PFSK-1 (cell line): ENCODE data around the gene SAP30L.

ENCODE experiments used
- FOXP2 ChIP-seq: optimal IDR thresholded peaks from 2 replicates; pipeline ENCODE3; 2011; ENCODE audit warnings: borderline replicate concordance, control low read depth, inconsistent platforms; ENCODE audit not compliant: insufficient read depth; ENCODE audit errors: extremely low read length, extremely low read depth
- POLR2AphosphoS5 ChIP-seq: IDR thresholded peaks from 2 replicates; pipeline ENCODE4 v1.6.1; 2012; ENCODE audit warnings: low read depth, mild to moderate bottlenecking, control low read depth, low read length, moderate library complexity
- SIN3A ChIP-seq: IDR thresholded peaks from 2 replicates; pipeline ENCODE4 v1.6.1; 2012; ENCODE audit warnings: mild to moderate bottlenecking, low read length, moderate library complexity, borderline replicate concordance; ENCODE audit not compliant: insufficient read depth
- TAF1 ChIP-seq: IDR thresholded peaks from 2 replicates; pipeline ENCODE4 v1.6.1; 2012; ENCODE audit warnings: low read length, control low read depth, borderline replicate concordance; ENCODE audit not compliant: insufficient read depth
- TF ChIP-seq, protein P1 (sequence below), 2 experiments: IDR thresholded peaks; 2 replicates each; pipeline versions ENCODE4 v1.6.1 to v1.8.0; 2011 to 2012; ENCODE audit warnings: low read depth in 2 of 2, low read length in 2 of 2, control low read depth in 1 of 2, inconsistent platforms in 1 of 2, mild to moderate bottlenecking in 1 of 2, moderate library complexity in 1 of 2; ENCODE audit not compliant: insufficient read depth in 1 of 2

The SAP30L gene

DNA sequence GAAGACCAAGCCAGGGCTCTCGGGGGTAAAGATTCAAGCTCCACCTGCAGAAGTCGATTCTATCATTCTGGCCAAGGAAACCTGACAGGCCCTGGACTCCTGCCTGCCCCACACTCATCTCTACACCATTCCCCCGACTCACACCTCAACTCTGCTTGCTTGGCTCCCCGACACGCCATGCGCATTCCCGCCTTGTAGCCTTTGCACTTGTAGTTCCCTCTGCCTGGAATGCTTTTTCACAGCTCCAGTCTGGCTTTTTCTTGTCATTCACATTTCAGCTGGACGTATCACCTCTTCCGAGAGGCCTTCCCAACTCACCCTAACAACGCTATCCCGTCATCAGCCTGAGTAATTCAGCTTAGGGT is 60.9 kb downstream of the SAP30L start:
- TF ChIP-seq POLR2AphosphoS5 = no peak
- no peak for TF ChIP-seq SIN3A
- no peak for TF ChIP-seq TAF1
- TF ChIP-seq, protein P1, sequence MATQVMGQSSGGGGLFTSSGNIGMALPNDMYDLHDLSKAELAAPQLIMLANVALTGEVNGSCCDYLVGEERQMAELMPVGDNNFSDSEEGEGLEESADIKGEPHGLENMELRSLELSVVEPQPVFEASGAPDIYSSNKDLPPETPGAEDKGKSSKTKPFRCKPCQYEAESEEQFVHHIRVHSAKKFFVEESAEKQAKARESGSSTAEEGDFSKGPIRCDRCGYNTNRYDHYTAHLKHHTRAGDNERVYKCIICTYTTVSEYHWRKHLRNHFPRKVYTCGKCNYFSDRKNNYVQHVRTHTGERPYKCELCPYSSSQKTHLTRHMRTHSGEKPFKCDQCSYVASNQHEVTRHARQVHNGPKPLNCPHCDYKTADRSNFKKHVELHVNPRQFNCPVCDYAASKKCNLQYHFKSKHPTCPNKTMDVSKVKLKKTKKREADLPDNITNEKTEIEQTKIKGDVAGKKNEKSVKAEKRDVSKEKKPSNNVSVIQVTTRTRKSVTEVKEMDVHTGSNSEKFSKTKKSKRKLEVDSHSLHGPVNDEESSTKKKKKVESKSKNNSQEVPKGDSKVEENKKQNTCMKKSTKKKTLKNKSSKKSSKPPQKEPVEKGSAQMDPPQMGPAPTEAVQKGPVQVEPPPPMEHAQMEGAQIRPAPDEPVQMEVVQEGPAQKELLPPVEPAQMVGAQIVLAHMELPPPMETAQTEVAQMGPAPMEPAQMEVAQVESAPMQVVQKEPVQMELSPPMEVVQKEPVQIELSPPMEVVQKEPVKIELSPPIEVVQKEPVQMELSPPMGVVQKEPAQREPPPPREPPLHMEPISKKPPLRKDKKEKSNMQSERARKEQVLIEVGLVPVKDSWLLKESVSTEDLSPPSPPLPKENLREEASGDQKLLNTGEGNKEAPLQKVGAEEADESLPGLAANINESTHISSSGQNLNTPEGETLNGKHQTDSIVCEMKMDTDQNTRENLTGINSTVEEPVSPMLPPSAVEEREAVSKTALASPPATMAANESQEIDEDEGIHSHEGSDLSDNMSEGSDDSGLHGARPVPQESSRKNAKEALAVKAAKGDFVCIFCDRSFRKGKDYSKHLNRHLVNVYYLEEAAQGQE (IDR thresholded peaks at IDR 0.05; ENCODE audit: insufficient read depth in 1 of 2, low read depth in 2 of 2, low read length in 2 of 2) = no peak
- TF ChIP-seq FOXP2 = no peak

DNA sequence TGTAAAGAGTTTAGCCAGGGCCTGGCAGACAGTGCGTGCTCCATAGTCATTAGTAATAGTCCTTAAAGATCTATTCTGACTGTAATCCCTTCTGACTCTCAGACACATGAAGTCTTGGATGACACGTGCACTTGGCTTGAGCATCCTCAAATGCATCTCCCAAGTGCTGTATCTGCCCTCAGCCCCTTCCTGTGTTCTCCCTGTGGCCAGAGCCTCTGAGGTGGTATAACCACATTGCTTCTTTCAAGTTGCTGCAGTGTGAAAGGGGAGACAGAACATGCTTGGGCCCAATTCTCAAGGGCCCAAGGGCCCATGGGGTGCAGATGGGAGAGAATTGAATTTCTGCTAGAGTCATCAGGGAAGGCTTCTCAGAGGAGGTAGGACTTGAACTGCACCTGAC is 62.3 kb downstream of the SAP30L start:
- no peak for TF ChIP-seq POLR2AphosphoS5
- TF ChIP-seq SIN3A = no peak

DNA sequence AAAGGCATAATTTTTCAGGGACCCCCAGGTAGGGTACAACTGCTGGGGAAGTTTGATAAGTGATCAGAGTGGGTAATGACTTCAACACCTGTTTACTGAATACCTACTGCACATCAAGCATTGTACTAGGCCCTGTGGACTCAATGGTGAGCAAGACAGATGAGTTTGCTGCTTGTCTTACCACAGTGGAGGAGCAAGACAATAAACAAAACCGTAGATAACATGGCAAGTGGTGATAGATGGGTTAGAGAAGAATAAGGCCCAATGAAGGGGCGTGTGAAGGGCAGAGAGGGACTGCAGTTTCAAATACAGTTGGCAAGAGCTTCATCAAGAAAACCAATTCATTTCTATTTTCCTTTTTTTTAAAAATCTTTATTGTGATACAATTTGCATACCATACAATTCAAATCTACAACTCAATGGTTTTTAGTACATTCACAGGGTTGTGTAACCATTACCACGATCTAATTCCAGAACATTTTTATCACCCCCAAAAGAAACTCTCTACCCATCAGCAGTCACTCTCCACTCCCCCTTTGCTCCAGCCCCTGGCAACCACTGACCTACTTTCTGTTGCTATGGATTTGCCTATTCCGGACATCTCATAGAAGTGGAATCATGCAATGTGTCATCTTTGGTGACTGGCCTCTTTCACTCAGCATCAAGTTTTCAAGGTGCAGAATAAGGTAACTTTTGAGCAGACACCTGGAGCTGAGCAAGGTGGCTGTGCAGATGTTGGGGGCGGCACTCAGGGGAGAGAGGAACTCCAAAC is 64.2 kb downstream of the SAP30L start:
- TF ChIP-seq, protein P1 (IDR thresholded peaks at IDR 0.05; ENCODE audit: insufficient read depth in 1 of 2, low read depth in 2 of 2, low read length in 2 of 2) = no peak
- TF ChIP-seq SIN3A (no peak), TAF1 (no peak), FOXP2 (no peak), POLR2AphosphoS5 (no peak)
